ENCODE results near the gene SNX18.
"Not testable (repeated sequence)": the region's sequence is repeated elsewhere in the genome, so short reads cannot be mapped to it uniquely, and the experiment has no call there.

Gene SNX18

GRCh38 chr5:54529565-54529964 lies 12.0 kb downstream of the SNX18 start:
- TF ChIP-seq CTCF (IDR thresholded peaks at IDR 0.05; ENCODE audit: low read depth, low read length), result no peak
- H3K4me3 ChIP-seq (ENCODE audit: low read depth, low read length), result no peak overlapping the region
- no peak for DNase-seq (ENCODE audit: low read depth, low spot score)
- in situ Hi-C loops (cut with HindIII; ENCODE audit: low sequenced_read_pairs), result no loop called here

DNA sequence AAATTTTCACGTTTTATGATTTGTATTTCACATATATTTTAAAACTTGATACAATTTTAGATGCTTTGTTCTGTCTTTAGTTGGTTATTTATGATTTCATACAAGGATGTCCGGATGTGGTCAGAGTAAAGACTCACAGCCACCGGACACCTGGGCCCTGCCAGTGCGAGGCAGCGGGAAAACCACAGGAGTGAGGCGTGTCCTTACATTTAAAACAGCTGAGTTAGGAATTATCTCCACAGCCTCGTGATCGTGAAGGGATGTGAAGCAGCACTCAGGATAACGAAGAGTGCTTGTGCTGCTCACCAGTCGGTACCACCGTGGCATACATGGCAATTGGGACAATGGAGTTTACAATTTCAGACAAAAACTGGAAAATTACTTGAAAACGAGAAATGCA lies 14.0 kb downstream of the SNX18 start:
- no peak for TF ChIP-seq CTCF (IDR thresholded peaks at IDR 0.05; ENCODE audit: low read depth, low read length)

DNA sequence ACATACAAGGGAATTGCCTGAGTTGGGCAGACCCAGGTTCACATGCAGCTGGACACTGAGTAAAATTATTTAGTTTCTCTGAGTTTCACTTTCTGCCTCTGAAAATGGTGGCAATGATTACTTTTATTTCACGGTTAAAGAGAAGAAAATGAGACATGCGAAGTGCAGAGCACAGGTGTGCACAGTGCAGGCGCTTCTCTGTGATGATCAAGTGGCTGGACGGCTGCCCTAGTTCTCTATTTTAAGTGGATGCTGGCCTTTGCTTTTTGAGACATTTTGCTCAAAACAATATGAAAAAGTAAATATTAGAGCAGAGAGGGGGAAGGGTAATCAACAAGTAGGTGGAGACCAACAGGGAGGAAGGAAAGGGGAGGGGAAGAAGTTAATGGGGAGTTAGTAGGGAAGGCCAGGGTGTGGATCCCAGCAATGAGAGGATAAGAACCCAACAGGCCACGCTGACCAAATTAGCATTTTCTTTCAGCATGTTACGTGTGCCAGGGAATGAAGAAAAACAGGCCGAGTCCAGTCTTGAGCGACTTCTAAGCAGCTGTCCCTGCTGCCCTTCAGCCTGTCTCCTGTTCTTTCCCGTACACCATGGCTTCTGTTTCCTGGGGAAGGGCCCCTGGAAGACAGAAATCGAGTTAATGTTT lies 16.1 kb downstream of the SNX18 start:
- no peak overlapping the region for H3K4me3 ChIP-seq (ENCODE audit: low read depth, low read length)
- no peak for DNase-seq (ENCODE audit: low read depth, low spot score)
- in situ Hi-C loops (cut with HindIII; ENCODE audit: low sequenced_read_pairs), result no loop called here
- TF ChIP-seq CTCF (IDR thresholded peaks at IDR 0.05; ENCODE audit: low read depth, low read length), result no peak

More for the DNA sequence above, 14.0 kb downstream of the SNX18 start:
- H3K4me3 ChIP-seq (ENCODE audit: low read depth, low read length), result no peak overlapping the region
- DNase-seq (ENCODE audit: low read depth, low spot score), result peak; percentile 48
- in situ Hi-C loops (cut with HindIII; ENCODE audit: low sequenced_read_pairs), result no loop called here

DNA sequence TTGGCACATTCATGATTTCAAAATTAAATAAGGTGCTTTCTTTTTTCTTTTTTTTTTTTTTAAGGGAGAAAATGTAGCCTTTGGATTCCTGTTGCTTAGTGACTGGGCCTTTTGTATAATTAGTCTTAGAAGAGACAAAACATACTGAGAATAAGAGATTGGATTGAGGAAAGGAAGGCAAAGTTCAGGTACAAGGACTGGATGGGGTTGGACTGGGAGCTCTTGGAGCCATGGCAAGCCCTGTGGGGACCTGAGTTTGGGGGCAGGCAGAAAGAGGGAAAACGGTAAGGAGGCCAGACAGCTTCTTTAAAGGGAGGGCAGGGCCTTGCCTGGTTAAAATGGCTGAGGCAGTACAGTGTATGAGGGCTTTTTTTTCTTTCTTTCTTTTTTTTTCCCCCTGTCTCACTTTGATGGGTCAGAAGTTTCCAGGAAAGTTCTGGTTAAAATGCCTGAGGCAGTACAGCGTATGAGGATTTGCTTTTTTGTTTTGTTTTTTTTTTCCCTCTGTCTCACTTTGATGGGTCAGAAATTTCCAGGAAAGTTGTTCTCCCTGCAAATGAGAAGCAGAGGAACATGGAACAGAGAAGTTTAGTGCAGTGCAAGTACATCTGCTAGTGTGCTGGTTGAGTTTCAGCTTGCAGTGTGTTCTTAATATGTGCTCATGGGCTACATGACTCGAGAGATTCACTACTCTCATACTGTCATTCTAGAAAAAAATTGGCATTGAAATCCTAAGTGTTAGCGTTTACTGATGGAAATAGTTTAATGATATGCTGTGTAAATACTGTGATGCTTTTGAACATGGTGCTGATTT lies 16.8 kb downstream of the SNX18 start:
- in situ Hi-C loops (cut with HindIII; ENCODE audit: low sequenced_read_pairs), result no loop called here
- DNase-seq (ENCODE audit: low read depth, low spot score), result no peak
- no peak for TF ChIP-seq CTCF (IDR thresholded peaks at IDR 0.05; ENCODE audit: low read depth, low read length)
- no peak overlapping the region for H3K4me3 ChIP-seq (ENCODE audit: low read depth, low read length)

DNA sequence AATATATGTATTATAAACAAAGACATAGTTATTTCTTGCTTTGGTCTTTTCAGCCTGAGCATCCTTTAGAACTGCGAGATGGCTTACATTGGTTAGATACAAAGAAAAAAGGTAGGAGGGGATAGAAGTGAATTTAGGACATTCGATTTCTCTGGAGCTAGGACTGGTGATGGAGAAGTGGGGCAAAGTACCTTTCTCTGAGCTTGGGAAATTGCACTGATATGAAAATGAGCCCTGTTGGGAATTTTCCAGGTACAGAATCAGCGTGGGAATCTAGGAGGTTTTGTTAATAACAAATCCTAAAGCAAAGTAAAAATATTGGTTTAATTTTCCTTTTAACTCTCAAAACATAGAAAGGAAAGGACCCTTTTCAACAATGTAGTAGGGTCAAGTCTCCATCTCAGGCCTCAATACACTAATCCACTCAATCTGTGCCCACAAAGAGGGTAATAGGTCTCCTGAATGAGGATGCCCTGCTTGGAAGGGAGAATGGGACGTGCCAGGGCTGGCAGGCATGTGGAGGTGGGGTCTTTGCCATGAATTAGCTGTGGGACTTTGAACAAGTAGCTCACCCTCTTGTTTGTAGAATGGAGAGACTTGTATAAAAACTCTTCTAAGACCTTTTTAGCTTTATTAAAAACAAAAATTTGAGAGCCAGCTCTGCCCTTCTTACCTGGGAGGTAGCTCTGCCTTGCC lies 17.7 kb downstream of the SNX18 start:
- H3K4me3 ChIP-seq (ENCODE audit: low read depth, low read length), result no peak overlapping the region
- in situ Hi-C loops (cut with HindIII; ENCODE audit: low sequenced_read_pairs), result no loop called here
- TF ChIP-seq CTCF (IDR thresholded peaks at IDR 0.05; ENCODE audit: low read depth, low read length), result no peak
- no peak for DNase-seq (ENCODE audit: low read depth, low spot score)

GRCh38 chr5:54536375-54536774 lies 18.8 kb downstream of the SNX18 start:
- in situ Hi-C loops (cut with HindIII; ENCODE audit: low sequenced_read_pairs); H3K4me3 ChIP-seq (ENCODE audit: low read depth, low read length); DNase-seq (ENCODE audit: low read depth, low spot score): not testable (repeated sequence)

DNA sequence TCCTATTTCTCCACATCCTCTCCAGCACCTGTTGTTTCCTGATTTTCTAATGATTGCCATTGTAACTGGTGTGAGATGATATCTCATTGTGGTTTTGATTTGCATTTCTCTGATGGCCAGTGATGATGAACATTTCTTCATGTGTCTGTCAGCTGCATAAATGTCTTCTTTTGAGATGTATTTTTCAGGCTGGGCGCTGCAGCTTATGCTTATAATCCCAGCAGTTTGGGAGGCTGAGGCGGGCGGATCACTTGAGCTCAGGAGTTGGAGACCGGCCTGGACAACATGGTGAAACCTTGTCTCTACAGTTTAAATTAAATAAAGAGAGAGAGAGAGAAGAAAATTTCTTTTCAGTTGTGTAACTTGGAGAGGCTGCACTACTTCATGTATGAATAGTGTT lies 19.3 kb downstream of the SNX18 start:
- in situ Hi-C loops (cut with HindIII; ENCODE audit: low sequenced_read_pairs); DNase-seq (ENCODE audit: low read depth, low spot score); H3K4me3 ChIP-seq (ENCODE audit: low read depth, low read length): not testable (repeated sequence)
